Gastrocnemius medialis (tissue), 4 donors: Measurements from ENCODE around the gene SSBP2.

ENCODE experiments used
- POLR2A ChIP-seq, 2 donors: fragments of 450-650 bp; IDR thresholded peaks; one replicate each; pipeline ENCODE4 v1.6.1; 2017; ENCODE audit warnings: antibody characterized with exemption in 2 of 2, mild to moderate bottlenecking in 2 of 2, moderate library complexity in 2 of 2
- TF ChIP-seq, protein P1 (sequence below), 5 experiments: fragments of 450-650 bp in 3 of 5; fragments of 200-600 bp in 2 of 5; sonication (generic) in 2 of 5; IDR thresholded peaks in 4 of 5; conservative IDR thresholded peaks in 1 of 5; 1 replicate in 4 of 5; 2 replicates in 1 of 5; pipeline ENCODE4 v1.5.1; 2016 to 2019; ENCODE audit warnings: antibody characterized with exemption in 5 of 5, mild to moderate bottlenecking in 3 of 5, moderate library complexity in 3 of 5

GRCh38 chr5:81767097-81767496, 16.2 kb upstream of the SSBP2 start:
- TF ChIP-seq POLR2A (IDR thresholded peaks at IDR 0.05) = no peak
- TF ChIP-seq, protein P1, sequence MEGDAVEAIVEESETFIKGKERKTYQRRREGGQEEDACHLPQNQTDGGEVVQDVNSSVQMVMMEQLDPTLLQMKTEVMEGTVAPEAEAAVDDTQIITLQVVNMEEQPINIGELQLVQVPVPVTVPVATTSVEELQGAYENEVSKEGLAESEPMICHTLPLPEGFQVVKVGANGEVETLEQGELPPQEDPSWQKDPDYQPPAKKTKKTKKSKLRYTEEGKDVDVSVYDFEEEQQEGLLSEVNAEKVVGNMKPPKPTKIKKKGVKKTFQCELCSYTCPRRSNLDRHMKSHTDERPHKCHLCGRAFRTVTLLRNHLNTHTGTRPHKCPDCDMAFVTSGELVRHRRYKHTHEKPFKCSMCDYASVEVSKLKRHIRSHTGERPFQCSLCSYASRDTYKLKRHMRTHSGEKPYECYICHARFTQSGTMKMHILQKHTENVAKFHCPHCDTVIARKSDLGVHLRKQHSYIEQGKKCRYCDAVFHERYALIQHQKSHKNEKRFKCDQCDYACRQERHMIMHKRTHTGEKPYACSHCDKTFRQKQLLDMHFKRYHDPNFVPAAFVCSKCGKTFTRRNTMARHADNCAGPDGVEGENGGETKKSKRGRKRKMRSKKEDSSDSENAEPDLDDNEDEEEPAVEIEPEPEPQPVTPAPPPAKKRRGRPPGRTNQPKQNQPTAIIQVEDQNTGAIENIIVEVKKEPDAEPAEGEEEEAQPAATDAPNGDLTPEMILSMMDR (IDR thresholded peaks at IDR 0.05 in 4 of 5, conservative IDR thresholded peaks at IDR 0.05 in 1 of 5) = no peak
